GM21447 (cell line): ENCODE measurements around the gene HGS.

Experiments used
- ATAC-seq: cut with Tn5 transposase; IDR thresholded peaks from one replicate; pipeline ENCODE4 v1.9.1; 2021; ENCODE audit not compliant: unreplicated experiment

The HGS gene

DNA sequence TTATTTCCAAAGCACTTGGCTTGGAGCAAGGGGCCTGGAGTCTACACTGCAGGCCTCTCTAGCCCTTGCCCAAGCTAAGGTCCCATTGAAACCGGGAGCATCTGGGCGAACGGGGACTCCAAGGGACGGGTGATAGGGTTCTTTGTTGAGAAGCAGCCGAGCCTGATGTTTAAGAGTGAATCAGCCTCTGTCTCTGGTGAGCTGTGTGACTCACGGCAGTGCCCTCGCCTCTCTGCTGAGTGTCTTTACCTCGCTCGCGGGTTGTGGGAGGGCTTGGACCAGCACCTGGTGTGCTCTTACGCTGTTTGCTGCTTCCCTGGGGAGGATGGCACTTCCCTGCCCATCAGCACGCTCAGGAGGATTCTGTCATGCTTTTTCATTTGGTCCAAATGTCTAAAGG is 1.3 kb downstream of the HGS start:
- no peak for ATAC-seq

DNA sequence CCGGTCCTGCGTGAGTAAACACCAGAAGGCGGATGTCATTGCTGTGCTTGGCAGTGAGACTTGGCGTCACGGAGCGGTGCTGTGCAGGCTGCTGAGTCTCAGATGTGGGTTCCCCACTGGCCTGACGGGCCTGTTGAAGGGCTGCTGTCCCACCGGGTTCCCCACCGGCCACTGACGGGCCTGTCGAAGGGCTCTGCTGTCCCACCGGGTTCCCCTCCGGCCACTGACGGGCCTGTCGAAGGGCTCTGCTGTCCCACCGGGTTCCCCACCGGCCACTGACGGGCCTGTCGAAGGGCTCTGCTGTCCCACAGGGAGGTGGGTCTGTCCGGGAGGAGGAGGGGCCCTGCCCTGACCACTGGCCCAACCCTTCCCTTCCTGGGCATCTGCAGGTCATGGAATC is 2.8 kb downstream of the HGS start:
- no peak for ATAC-seq

- no peak for ATAC-seq
These were observed 4.1 kb downstream of the HGS start for GRCh38 chr17:81687770-81688541.

DNA sequence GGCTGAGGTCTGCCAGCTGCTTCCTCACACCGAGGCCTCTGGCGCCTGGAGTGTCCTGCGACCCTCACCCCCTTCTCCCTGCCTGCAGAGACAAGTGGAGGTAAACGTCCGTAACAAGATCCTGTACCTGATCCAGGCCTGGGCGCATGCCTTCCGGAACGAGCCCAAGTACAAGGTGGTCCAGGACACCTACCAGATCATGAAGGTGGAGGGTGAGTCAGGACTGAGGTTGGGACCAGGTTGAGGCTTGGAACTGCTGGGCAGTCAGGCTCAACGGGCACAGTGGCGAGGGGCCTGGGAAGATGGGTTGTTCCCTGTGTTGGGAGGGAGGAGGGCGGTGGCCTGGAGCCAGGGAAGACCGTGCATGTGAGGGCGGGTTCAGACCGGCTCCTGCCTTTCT is 4.8 kb downstream of the HGS start:
- ATAC-seq, result no peak

DNA sequence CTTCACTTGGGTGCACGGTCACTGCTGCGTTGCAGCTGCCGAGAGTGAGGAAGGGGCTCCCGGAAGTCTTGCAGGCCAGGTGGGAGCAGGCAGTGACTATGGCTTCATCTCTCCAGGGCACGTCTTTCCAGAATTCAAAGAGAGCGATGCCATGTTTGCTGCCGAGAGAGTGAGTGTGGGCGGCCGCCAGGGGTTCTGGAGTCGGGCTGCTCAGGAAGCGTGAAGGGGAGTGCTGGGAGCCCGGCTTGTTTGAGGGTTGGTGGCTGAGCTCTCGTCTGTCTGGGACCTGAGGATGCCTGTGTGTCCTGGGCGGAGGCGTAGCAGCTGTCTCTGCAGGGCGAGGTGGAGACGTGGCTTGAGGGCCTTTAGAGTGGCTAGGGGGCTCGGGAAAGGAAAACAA is 6.3 kb downstream of the HGS start:
- ATAC-seq, result no peak

DNA sequence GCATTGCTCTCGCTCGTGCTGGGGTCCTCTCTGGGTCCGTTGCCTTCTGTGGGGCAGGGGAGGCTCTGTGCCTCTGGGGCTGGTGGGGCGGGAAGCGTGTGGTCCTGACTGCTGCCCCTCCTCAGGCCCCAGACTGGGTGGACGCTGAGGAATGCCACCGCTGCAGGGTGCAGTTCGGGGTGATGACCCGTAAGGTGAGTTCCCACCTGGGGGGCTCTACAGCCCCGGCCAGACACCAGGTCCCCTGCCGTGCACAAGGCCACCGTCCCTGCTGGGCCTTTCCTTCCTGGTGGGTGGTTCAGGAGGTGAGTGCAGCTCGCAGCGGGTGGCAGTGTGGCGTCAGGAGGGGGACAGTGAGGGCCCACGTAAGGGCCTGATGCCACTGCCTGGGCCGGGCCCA is 6.7 kb downstream of the HGS start:
- ATAC-seq, result no peak

- ATAC-seq, result no peak
These were observed 7.4 kb downstream of the HGS start for GRCh38 chr17:81691196-81691595.

GRCh38 chr17:81691608-81692007 is 7.8 kb downstream of the HGS start:
- ATAC-seq, result no peak

DNA sequence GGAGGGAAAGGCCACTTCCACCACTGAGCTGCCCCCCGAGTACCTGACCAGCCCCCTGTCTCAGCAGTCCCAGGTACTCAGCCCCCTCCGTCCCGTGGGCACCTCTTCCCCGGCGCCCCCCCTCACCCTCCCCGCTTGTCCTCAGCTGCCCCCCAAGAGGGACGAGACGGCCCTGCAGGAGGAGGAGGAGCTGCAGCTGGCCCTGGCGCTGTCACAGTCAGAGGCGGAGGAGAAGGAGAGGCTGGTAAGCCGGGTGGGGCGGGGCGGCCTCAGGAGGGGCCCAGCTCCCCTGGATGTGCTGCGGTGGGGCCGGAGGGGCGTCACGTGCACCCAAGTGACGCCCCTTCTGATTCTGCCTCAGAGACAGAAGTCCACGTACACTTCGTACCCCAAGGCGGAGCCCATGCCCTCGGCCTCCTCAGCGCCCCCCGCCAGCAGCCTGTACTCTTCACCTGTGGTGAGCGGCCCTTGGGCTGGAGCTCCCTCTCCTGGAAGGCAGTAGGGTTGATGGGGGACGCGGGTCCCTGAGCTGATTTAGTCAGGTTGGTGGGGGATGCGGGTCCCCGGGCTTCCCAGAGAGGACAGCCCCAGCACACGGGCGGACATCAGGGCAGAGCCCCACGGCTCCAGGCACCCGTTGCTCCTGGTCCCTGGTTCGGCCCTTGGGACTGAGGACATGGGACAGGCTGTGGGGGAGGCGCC is 9.8 kb downstream of the HGS start:
- no peak for ATAC-seq

GRCh38 chr17:81694810-81695209 is 11.0 kb downstream of the HGS start:
- no peak for ATAC-seq

DNA sequence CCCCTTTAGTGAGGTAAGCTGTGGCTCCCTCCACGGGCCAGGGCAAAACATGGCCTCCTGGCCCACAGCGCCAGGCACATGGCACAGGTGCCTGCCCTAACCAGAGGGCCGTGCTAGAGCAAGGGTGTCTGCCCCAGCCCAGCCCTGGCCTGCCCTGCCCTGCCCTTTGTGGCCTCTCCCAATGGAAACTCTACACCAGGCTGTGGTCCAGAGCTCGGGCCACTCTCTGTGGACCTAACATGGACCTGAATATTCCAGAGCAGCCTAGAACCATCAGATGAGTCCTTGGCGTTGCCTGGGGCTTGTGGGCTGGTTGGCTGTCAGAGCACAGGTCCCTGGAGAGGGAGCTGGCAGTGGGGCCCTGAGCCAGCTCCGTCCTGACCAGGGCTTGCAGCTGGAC is 11.4 kb downstream of the HGS start:
- ATAC-seq, result no peak

DNA sequence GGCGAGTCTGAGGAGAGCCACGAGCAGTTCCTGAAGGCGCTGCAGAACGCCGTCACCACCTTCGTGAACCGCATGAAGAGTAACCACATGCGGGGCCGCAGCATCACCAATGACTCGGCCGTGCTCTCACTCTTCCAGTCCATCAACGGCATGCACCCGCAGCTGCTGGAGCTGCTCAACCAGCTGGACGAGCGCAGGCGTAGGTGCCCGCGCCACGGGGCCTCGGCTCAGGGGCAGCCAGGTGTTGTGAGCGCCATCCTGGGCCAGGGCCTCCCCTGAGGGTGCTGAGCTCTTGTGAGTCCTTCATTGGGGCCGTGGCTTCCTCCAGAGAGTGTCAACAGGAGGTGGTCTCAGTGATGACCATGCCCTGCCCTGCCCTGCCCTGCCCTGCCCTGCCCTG is 12.0 kb downstream of the HGS start:
- ATAC-seq, result no peak

- ATAC-seq, result no peak
These were observed 12.6 kb downstream of the HGS start for GRCh38 chr17:81696218-81696941.

- no peak for ATAC-seq
These were observed 13.6 kb downstream of the HGS start for GRCh38 chr17:81697261-81698044.

DNA sequence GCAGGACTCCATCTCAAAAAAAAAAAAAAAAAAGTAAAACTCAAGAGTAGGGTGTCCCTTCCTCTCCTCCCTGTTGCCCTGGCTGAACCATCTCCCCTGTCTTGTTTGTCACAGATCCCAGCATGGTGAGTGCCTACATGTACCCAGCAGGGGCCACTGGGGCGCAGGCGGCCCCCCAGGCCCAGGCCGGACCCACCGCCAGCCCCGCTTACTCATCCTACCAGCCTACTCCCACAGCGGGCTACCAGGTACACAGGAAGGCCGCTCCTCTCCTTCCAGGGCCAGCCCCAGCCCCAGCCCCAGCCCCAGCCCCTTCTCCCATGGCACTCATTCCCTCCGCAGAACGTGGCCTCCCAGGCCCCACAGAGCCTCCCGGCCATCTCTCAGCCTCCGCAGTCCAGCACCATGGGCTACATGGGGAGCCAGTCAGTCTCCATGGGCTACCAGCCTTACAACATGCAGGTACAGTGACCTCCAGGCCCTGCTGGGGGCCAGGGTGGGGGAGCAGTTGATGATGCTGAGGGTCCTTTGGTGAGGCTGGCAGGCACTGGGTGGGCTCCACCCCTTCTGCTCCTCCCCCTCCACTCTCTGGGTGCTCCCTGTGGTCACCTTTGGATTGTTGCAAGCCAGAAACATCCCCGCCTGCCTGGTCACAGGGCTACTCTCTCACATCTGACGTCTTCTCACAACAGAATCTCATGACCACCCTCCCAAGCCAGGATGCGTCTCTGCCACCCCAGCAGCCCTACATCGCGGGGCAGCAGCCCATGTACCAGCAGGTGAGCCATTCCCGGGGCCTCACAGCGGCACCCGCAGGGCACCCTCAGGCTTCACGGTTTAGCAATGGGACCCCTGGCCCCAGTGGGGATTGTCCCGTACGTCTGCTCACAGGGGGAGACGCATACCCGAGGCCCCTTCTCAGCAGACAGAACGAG is 16.8 kb downstream of the HGS start:
- ATAC-seq, result no peak

DNA sequence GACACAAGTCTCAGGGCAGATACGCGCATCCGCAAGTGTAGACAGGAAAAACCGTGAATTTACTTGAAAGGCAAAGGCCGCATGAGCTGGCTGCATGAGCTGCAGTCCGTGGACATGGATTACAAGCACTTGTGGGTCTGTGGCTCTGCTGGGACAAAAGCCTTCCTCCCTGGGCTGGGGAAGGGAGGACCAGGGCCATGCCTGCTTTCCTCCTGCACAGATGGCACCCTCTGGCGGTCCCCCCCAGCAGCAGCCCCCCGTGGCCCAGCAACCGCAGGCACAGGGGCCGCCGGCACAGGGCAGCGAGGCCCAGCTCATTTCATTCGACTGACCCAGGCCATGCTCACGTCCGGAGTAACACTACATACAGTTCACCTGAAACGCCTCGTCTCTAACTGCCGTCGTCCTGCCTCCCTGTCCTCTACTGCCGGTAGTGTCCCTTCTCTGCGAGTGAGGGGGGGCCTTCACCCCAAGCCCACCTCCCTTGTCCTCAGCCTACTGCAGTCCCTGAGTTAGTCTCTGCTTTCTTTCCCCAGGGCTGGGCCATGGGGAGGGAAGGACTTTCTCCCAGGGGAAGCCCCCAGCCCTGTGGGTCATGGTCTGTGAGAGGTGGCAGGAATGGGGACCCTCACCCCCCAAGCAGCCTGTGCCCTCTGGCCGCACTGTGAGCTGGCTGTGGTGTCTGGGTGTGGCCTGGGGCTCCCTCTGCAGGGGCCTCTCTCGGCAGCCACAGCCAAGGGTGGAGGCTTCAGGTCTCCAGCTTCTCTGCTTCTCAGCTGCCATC is 17.7 kb downstream of the HGS start:
- no peak for ATAC-seq

DNA sequence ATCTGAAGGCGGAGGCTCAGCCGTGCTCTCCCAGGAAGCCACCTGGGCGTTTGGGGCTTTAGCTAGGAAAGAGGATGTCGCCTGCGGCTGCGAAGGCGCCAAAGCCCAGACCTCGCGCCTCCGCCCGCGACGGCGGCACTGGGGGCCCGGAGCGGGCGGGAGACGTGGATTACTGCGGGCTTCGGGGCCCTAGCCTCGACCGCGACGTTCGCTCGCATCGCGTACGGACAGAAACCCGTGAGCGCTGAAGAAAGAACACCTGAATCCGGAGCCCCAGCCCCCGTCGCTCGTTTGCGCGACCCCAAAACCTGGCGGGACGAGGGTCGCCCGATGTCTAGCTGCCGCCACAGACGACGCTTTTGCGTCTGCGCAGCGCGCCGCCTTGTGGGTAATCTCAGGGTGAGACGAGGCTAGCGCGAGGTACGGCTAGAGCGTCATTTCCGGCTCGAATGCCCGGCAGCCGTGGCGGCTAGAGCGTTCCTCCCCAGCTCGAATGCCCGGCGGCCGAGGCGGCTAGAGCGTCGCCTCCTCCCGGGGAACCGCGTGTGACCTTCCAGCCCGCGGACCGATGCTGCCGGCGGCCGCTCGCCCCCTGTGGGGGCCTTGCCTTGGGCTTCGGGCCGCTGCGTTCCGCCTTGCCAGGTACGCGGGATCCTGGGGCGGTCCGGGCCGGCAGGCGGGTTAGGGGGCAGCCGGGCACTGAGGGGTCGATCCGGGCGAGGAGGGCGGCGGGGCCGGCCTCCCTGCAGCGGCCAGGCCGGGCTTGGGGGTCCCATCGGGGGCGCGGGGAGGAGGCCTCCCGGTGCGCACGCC is 19.3 kb downstream of the HGS start, which contains the start of gene MRPL12:
TSS of gene MRPL12 (plus strand) at position 434 of the 813 bp plus-strand sequence. CDS start at position 569, 135 bp downstream.
- ATAC-seq, result peak; percentile 75
